AG10803 (cell line): ENCODE results near the gene SLC9A3.

Experiments used
- DNase-seq: peaks from one replicate; pipeline ENCODE4 v3.0.0; 2010; ENCODE audit warnings: low read depth
- H3K4me3 ChIP-seq: 2 replicates; pipeline ENCODE4 v1.5.1; 2011; ENCODE audit warnings: mild to moderate bottlenecking, low read length, control low read depth
- CTCF ChIP-seq: conservative IDR thresholded peaks from 2 replicates; pipeline ENCODE4 v1.5.1; 2011; ENCODE audit warnings: mild to moderate bottlenecking, low read length, control low read depth, inconsistent platforms

SLC9A3 gene

GRCh38 chr5:528629-529511 is 4.6 kb upstream of the SLC9A3 start:
- no peak overlapping the region for H3K4me3 ChIP-seq
- no peak for TF ChIP-seq CTCF
- DNase-seq = no peak

- no peak for DNase-seq
- H3K4me3 ChIP-seq = no peak overlapping the region
- TF ChIP-seq CTCF = no peak
Measured at GRCh38 chr5:527646-528628, 3.7 kb upstream of the SLC9A3 start.

- TF ChIP-seq CTCF = no peak
Measured at GRCh38 chr5:526456-527088, 2.3 kb upstream of the SLC9A3 start.

GRCh38 chr5:525916-526315 is 1.7 kb upstream of the SLC9A3 start:
- no peak overlapping the region for H3K4me3 ChIP-seq
- no peak for TF ChIP-seq CTCF
- no peak for DNase-seq

More at GRCh38 chr5:526456-527088, 2.3 kb upstream of the SLC9A3 start:
- H3K4me3 ChIP-seq = no peak overlapping the region
- DNase-seq = no peak

GRCh38 chr5:524973-525761 is 918 bp upstream of the SLC9A3 start:
- DNase-seq = no peak
- TF ChIP-seq CTCF = no peak
- H3K4me3 ChIP-seq = no peak overlapping the region

- no peak for DNase-seq
Measured at GRCh38 chr5:523441-524222, 617 bp downstream of the SLC9A3 start.

More at GRCh38 chr5:523441-524222, 617 bp downstream of the SLC9A3 start:
- no peak for TF ChIP-seq CTCF
- H3K4me3 ChIP-seq = no peak overlapping the region
